8988T (cell line): Measurements from ENCODE around the gene ADGRF1.
"Not testable (repeated sequence)": the region's sequence is repeated elsewhere in the genome, so short reads cannot be mapped to it uniquely, and the experiment has no call there.

Experiments used
- DNase-seq: peaks from one replicate; pipeline ENCODE4 v3.0.0; 2011

ADGRF1 gene

GRCh38 chr6:47061309-47062300, 19.5 kb upstream of the ADGRF1 start:
- DNase-seq, result no peak

- DNase-seq, result no peak
Measured at GRCh38 chr6:47059216-47059885, 17.2 kb upstream of the ADGRF1 start.

GRCh38 chr6:47057830-47058540, 15.9 kb upstream of the ADGRF1 start:
- no peak for DNase-seq

- DNase-seq, result no peak
Measured at GRCh38 chr6:47056832-47057231, 14.7 kb upstream of the ADGRF1 start.

- DNase-seq, result not testable (repeated sequence)
Measured at GRCh38 chr6:47054302-47054701, 12.2 kb upstream of the ADGRF1 start.

- no peak for DNase-seq
Measured at GRCh38 chr6:47048638-47049037, 6.5 kb upstream of the ADGRF1 start.

- DNase-seq, result no peak
Measured at GRCh38 chr6:47047479-47048407, 5.6 kb upstream of the ADGRF1 start.

- no peak for DNase-seq
Measured at GRCh38 chr6:47047097-47047478, 5.0 kb upstream of the ADGRF1 start.

GRCh38 chr6:47044397-47044796, 2.3 kb upstream of the ADGRF1 start:
- DNase-seq, result no peak

GRCh38 chr6:47043286-47043685, 1.2 kb upstream of the ADGRF1 start:
- no peak for DNase-seq

- no peak for DNase-seq
Measured at GRCh38 chr6:47041741-47042140, 391 bp downstream of the ADGRF1 start.

- DNase-seq, result no peak
Measured at GRCh38 chr6:47034926-47035325, 7.2 kb downstream of the ADGRF1 start.

- no peak for DNase-seq
Measured at GRCh38 chr6:47034421-47034820, 7.7 kb downstream of the ADGRF1 start.

- DNase-seq, result no peak
Measured at GRCh38 chr6:47032974-47033765, 9.0 kb downstream of the ADGRF1 start.

- DNase-seq, result no peak
Measured at GRCh38 chr6:47031656-47032055, 10.5 kb downstream of the ADGRF1 start.

- no peak for DNase-seq
Measured at GRCh38 chr6:47029865-47030561, 12.1 kb downstream of the ADGRF1 start.

GRCh38 chr6:47028835-47029360, 13.2 kb downstream of the ADGRF1 start:
- DNase-seq, result no peak

- no peak for DNase-seq
Measured at GRCh38 chr6:47027315-47027714, 14.8 kb downstream of the ADGRF1 start.

GRCh38 chr6:47026679-47027078, 15.5 kb downstream of the ADGRF1 start:
- no peak for DNase-seq

- no peak for DNase-seq
Measured at GRCh38 chr6:47023573-47023972, 18.6 kb downstream of the ADGRF1 start.

- DNase-seq, result no peak
Measured at GRCh38 chr6:47022191-47022590, 19.9 kb downstream of the ADGRF1 start.
